Measurements from ENCODE around the gene BPIFB1. TPM values are rescaled to one million over a fixed set of nuclear protein-coding genes. Genes with fewer than 3 reads are reported as not detected.

BPIFB1 gene
- total and polyA plus RNA-seq, 9 of the 15 experiments (the other 6 are each of a cell fraction or from before 2014, with no cell fraction given) = not detected

DNA sequence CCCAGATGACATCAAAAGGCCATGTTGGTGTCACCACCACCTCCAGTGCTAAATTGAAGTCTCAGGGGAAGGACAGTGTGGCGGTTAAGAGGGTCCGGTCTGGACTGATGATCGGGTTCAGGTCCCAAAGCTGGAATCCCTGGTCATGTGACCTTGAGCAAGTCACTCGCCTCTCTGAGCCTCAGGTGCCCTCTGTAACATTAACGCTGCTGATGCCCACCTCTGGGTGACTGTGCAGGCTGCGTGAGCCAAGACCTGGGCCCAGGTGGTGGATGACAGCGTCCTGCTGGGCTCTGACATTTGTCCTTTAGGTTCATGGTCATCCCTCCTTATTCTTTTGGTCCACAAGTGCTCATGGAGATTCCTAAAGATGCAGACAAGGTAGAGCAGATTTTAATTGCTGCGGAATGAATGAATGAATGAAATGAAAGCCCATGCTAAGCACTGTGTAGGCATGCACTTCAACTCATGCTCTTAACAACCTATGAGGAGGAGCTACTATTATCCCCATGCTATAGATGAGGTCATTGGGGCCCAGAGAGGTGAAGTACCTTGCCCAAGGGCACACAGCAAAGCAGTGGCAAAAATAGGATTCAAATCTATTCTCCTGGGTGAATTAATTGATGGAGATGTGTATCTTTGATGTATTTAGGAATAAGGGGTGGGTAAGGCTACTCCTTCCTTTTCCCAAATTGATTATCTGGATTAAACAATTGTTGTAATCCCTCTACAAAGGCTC lies 649 bp upstream of the BPIFB1 start:
- CTCF ChIA-PET (ENCODE audit: low intra/inter-chr PET ratio) = no interaction called here
- ATAC-seq (no peak), FAIRE-seq (no peak), DNase-seq (ENCODE audit: extremely low read depth in 1 of 4, low spot score in 3 of 4) (no peak)
- Histone ChIP-seq H3K9me3 (replicated peaks; ENCODE audit: control insufficient read depth, insufficient read depth, low read depth, low read length) (no peaks in the 10 kb centered on the region), H3K36me3 (ENCODE audit: control insufficient read depth, insufficient read depth, low read length) (no peaks in the 10 kb centered on the region), H4K20me1 (replicated peaks; ENCODE audit: control insufficient read depth, insufficient read depth, low read length) (peaks cover 10% of the 10 kb centered on the region; the same call in 1 of the 2 replicates), H3K9ac (ENCODE audit: insufficient read depth in 1 of 2, low read depth in 2 of 2, low read length in 2 of 2) (no peak overlapping the region), H3K79me2 (ENCODE audit: control insufficient read depth, insufficient read depth, low read length) (no peaks in the 10 kb centered on the region), H3K27me3 (ENCODE audit: control insufficient read depth in 2 of 2, insufficient read depth in 2 of 2, low read length in 2 of 2) (peaks cover 21 to 71% of the 10 kb centered on the region in 2 experiments; a peak in 4 of 5 replicates), H2AFZ (ENCODE audit: low read depth, low read length) (no peak overlapping the region), H3K4me1 (replicated peaks in 1 of 2; ENCODE audit: control insufficient read depth in 2 of 2, insufficient read depth in 2 of 2, low read length in 2 of 2) (no peaks in the 10 kb centered on the region), H3K4me2 (ENCODE audit: insufficient read depth, low read length) (no peak overlapping the region), H3K4me3 (no peak overlapping the region), H3K9me1 (ENCODE audit: control insufficient read depth, insufficient read depth, low read length) (no peaks in the 10 kb centered on the region), H3K27ac (ENCODE audit: extremely low read depth, low read depth, low read length) (no peak overlapping the region)
- POLR2A ChIA-PET = no interaction called here
- 4% methylated on average over 8 of the region's 8 CpGs for WGBS (ENCODE audit: insufficient coverage, low coverage, missing lambda C conversion rate)
- no TSS peak for BruUV-seq (replicated peaks)
- intact Hi-C loops (cut with micrococcal nuclease) = no loop called here
- in situ Hi-C loops (cut with MboI) = no loop called here
- TF ChIP-seq ZFP36 (IDR thresholded peaks at IDR 0.05; ENCODE audit: low read depth, low read length, partially characterized antibody) = peak; percentile 46
- TF ChIP-seq NFIC (IDR thresholded peaks at IDR 0.05) = no peak
- TF ChIP-seq, protein P1, sequence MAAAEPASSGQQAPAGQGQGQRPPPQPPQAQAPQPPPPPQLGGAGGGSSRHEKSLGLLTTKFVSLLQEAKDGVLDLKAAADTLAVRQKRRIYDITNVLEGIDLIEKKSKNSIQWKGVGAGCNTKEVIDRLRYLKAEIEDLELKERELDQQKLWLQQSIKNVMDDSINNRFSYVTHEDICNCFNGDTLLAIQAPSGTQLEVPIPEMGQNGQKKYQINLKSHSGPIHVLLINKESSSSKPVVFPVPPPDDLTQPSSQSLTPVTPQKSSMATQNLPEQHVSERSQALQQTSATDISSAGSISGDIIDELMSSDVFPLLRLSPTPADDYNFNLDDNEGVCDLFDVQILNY (CRISPR knock-in tag; IDR thresholded peaks at IDR 0.05) = no peak
- TF ChIP-seq JUND (IDR thresholded peaks at IDR 0.05; ENCODE audit: borderline replicate concordance, low read depth, low read length) = no peak
- no peak for TF ChIP-seq JUND (tag; IDR thresholded peaks at IDR 0.05; ENCODE audit: borderline replicate concordance, low read depth, low read length)
- no peak for TF ChIP-seq TCF3 (CRISPR knock-in tag; IDR thresholded peaks at IDR 0.05)
- TF ChIP-seq PHTF2 (CRISPR knock-in tag; IDR thresholded peaks at IDR 0.05) = no peak
- TF ChIP-seq EP300 (IDR thresholded peaks at IDR 0.05; ENCODE audit: low read length) = no peak
- no peak for TF ChIP-seq ZNF3 (CRISPR knock-in tag; IDR thresholded peaks at IDR 0.05)
- no peak for TF ChIP-seq FIP1L1 (IDR thresholded peaks at IDR 0.05; ENCODE audit: low read depth, low read length, poor library complexity, severe bottlenecking)
- TF ChIP-seq, protein P2, sequence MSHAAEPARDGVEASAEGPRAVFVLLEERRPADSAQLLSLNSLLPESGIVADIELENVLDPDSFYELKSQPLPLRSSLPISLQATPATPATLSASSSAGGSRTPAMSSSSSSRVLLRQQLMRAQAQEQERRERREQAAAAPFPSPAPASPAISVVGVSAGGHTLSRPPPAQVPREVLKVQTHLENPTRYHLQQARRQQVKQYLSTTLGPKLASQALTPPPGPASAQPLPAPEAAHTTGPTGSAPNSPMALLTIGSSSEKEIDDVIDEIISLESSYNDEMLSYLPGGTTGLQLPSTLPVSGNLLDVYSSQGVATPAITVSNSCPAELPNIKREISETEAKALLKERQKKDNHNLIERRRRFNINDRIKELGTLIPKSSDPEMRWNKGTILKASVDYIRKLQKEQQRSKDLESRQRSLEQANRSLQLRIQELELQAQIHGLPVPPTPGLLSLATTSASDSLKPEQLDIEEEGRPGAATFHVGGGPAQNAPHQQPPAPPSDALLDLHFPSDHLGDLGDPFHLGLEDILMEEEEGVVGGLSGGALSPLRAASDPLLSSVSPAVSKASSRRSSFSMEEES (CRISPR knock-in tag; IDR thresholded peaks at IDR 0.05) = peak; percentile 57; the same call in 1 of the 2 replicates
- no peak for TF ChIP-seq CEBPG (CRISPR knock-in tag; IDR thresholded peaks at IDR 0.05)
- TF ChIP-seq CEBPG (tag; conservative IDR thresholded peaks at IDR 0.05 in 1 of 2, IDR thresholded peaks at IDR 0.05 in 1 of 2) = no peak
- TF ChIP-seq XRCC4 (IDR thresholded peaks at IDR 0.05; ENCODE audit: extremely low read depth, insufficient read depth, insufficient read length) = no peak
- no peak for TF ChIP-seq ARNT (IDR thresholded peaks at IDR 0.05)
- TF ChIP-seq RBM25 (IDR thresholded peaks at IDR 0.05; ENCODE audit: low read depth, low read length, severe bottlenecking) = peak; percentile 68
- TF ChIP-seq ZKSCAN1 (IDR thresholded peaks at IDR 0.05; ENCODE audit: low read depth, low read length) = no peak
- no peak for TF ChIP-seq NCOA6 (IDR thresholded peaks at IDR 0.05)
- no peak for TF ChIP-seq ZNF57 (CRISPR knock-in tag; IDR thresholded peaks at IDR 0.05)
- TF ChIP-seq RBFOX2 (IDR thresholded peaks at IDR 0.05; ENCODE audit: low read depth, low read length) = no peak
- no peak for TF ChIP-seq KDM1A (IDR thresholded peaks at IDR 0.05)
- no peak for TF ChIP-seq MEF2A (IDR thresholded peaks at IDR 0.05; ENCODE audit: control insufficient read depth, low read depth, low read length)
- no peak for TF ChIP-seq NFXL1 (CRISPR knock-in tag; IDR thresholded peaks at IDR 0.05)

All from K562 (cell line).